Osteocyte (in vitro differentiated cells): Measurements from ENCODE around the gene DDN. TPM values are rescaled to one million over a fixed set of nuclear protein-coding genes. Genes with fewer than 3 reads are reported as not detected.

ENCODE experiments used
- DNase-seq: peaks from one replicate; pipeline ENCODE4 v3.0.0; 2021; ENCODE audit warnings: mixed read lengths; ENCODE audit not compliant: unreplicated experiment; ENCODE audit errors: extremely low spot score
- H3K27ac Mint-ChIP-seq: one replicate; pipeline ENCODE4 v1.8.0; 2021; ENCODE audit warnings: mild to moderate bottlenecking, mixed read lengths; ENCODE audit not compliant: unreplicated experiment
- H3K27me3 Mint-ChIP-seq: one replicate; pipeline ENCODE4 v1.8.0; 2021; ENCODE audit warnings: mixed read lengths; ENCODE audit not compliant: unreplicated experiment
- H3K36me3 Mint-ChIP-seq: one replicate; pipeline ENCODE4 v1.8.0; 2021; ENCODE audit warnings: mixed read lengths; ENCODE audit not compliant: unreplicated experiment
- H3K4me1 Mint-ChIP-seq: one replicate; pipeline ENCODE4 v1.8.0; 2021; ENCODE audit warnings: mixed read lengths; ENCODE audit not compliant: unreplicated experiment
- H3K4me3 Mint-ChIP-seq: one replicate; pipeline ENCODE4 v1.8.0; 2021; ENCODE audit warnings: mild to moderate bottlenecking, moderate library complexity, mixed read lengths; ENCODE audit not compliant: unreplicated experiment
- H3K9me3 Mint-ChIP-seq: one replicate; pipeline ENCODE4 v1.8.0; 2021; ENCODE audit warnings: mixed read lengths; ENCODE audit not compliant: unreplicated experiment
- CTCF ChIP-seq: fragments of 200-600 bp; sonication (generic); IDR thresholded peaks from 2 replicates; pipeline ENCODE4 v1.5.0; 2021; ENCODE audit warnings: antibody characterized with exemption, mild to moderate bottlenecking, moderate library complexity
- total RNA-seq: library from RNA; stranded (reverse); gene quantifications from 2 replicates; pipeline ENCODE4 v1.2.1, GENCODE V29; 2021

The DDN gene
- total RNA-seq, 1 donor from 2014 or later: 0.08 TPM

DNA sequence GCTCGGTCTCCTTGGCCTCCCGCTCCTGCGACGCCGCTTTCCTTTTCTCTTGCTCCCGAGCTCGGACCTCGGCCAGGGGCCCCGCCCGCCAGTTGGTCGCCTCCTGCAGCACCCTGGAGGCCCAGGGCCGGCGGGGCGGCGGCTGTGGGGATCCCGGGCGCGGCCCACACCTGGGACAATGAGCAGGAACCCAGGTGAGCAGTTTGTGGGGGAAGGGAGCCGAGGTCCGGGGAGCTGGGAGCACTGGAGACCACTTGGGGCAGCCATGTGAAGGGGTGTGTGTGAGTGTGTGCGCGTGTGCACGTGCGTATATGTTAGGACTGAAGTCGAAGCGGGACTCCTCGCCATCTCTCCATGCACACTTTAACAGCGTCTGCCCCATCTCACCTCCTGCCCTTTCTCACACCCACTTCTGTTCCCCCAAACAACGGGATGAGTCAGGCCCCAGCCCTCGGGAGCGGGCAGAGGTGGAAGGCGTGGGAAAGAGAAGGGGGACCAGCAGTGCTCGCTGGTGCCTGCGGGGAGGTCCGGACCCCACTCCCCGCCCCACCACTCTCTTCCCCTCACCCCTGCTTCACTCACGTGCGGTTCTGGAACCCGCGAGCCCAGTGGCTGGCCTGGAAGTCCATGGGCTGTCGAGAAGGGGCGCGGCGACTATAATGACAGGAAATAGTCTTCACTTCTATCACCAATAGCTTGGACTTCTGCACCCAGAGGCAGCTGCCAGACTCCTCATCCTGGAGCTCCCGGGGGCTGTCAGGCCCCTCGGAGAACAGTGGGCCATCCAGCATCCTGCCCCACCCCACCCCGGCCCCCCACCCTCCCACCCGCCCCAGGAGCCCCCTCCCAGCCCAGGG is 450 bp downstream of the DDN start:
- DNase-seq: no peak
- Mint-ChIP-seq H3K36me3 (peaks cover 17% of the 10 kb centered on the region), H3K4me1 (peaks cover 31% of the 10 kb centered on the region), H3K9me3 (no peaks in the 10 kb centered on the region), H3K27ac (no peak overlapping the region), H3K4me3 (peak overlapping the region; percentile 40), H3K27me3 (peaks cover 7% of the 10 kb centered on the region)
- TF ChIP-seq CTCF: no peak

- DNase-seq: no peak
- no peak overlapping the region for H3K27ac Mint-ChIP-seq
Measured at GRCh38 chr12:48997719-48998496, 1.3 kb downstream of the DDN start.

GRCh38 chr12:48996794-48997718 is 2.1 kb downstream of the DDN start:
- DNase-seq: peak; percentile 93
- H3K4me3 Mint-ChIP-seq: peak overlapping the region; percentile 18
- H3K27ac Mint-ChIP-seq: no peak overlapping the region
- peaks cover 31% of the 10 kb centered on the region for H3K4me1 Mint-ChIP-seq
- peak; percentile 80 for TF ChIP-seq CTCF
- H3K27me3 Mint-ChIP-seq: peaks cover 15% of the 10 kb centered on the region
- no peaks in the 10 kb centered on the region for H3K9me3 Mint-ChIP-seq
- peaks cover 7% of the 10 kb centered on the region for H3K36me3 Mint-ChIP-seq

More at GRCh38 chr12:48997719-48998496, 1.3 kb downstream of the DDN start:
- TF ChIP-seq CTCF: no peak
- H3K4me1 Mint-ChIP-seq: peaks cover 31% of the 10 kb centered on the region
- H3K27me3 Mint-ChIP-seq: peaks cover 12% of the 10 kb centered on the region
- no peaks in the 10 kb centered on the region for H3K9me3 Mint-ChIP-seq
- peak overlapping the region; percentile 4 for H3K4me3 Mint-ChIP-seq
- peaks cover 12% of the 10 kb centered on the region for H3K36me3 Mint-ChIP-seq

DNA sequence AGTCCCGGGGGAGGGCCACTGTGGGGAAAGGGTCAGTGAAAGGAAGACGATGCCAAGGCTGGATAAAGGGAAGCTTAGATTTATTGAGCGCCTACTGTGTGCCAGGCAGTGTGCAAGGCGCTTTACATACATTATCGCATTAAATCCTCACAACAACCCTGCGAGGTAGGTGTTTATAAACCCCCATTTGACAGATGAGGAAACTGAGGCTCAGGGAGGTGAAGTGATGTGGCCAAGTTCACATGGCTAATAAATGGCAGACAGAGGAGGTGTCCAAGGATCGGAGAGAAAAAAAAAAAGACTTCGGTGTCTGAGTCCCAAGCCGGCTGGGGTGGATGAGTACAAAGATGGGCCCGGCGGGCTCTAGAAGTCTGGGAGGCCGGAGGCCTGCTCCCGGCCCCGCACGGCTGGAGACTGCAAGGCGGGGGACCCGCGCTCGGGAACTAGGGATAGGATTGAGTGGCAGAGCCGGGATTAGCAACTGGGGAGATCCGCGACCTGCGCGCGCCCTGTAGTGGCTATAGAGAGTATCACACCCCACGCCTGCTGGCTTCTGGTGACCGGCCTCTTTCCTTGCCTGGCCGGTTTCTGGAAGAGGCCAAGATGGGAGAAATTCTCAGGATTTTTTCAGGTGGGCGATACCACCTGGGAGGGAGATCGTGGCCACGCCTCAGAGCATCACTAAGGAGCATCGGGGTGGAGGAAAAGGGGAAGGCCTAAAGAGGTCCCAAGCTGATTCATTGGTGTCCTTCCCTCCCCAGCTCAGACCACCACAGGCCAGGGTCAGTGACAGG is 3.9 kb downstream of the DDN start:
- peak; percentile 83 for TF ChIP-seq CTCF
- H3K27me3 Mint-ChIP-seq: peaks cover 21% of the 10 kb centered on the region
- peak; percentile 94 for DNase-seq
- H3K4me3 Mint-ChIP-seq: peak overlapping the region; percentile 58
- no peaks in the 10 kb centered on the region for H3K36me3 Mint-ChIP-seq
- no peaks in the 10 kb centered on the region for H3K9me3 Mint-ChIP-seq
- no peak overlapping the region for H3K27ac Mint-ChIP-seq
- H3K4me1 Mint-ChIP-seq: peaks cover 26% of the 10 kb centered on the region
